HG03460 (cell line): Measurements from ENCODE around the gene ADAMTS17.

ENCODE experiments used
- ATAC-seq: cut with Tn5 transposase; IDR thresholded peaks from one replicate; pipeline ENCODE4 v1.9.1; 2021; ENCODE audit not compliant: unreplicated experiment

ADAMTS17 gene

DNA sequence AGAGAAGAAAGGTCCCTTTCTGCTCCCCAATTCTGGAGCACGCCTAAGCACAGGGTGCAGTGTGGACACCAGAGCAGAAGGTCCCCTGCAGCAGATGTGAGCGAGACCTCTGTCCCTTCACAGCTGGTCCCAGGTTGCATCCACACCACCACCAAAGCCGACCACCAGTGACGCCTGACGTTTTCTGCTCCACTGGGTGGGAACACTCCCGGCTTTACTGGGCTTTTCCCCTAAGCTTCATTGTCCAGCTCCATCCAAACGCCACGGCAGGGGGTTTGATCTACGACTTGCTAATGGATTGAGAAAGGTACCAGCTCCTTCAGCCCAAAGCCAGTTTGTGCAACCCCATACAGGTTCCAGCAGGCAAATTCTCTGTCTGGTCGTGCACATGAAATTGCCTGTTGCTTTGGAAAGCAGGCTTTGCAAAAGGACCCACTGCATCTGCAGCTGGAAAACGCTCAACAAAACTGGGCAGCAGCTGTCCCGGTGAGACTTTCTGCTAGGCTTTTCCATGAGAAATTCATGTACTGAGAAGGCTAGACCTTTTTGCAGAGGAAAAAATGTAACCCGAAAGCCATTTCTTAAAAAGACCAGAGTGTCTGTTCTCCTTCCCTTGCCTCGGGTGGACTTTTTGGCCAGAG is 31.1 kb downstream of the ADAMTS17 start:
- ATAC-seq: no peak

DNA sequence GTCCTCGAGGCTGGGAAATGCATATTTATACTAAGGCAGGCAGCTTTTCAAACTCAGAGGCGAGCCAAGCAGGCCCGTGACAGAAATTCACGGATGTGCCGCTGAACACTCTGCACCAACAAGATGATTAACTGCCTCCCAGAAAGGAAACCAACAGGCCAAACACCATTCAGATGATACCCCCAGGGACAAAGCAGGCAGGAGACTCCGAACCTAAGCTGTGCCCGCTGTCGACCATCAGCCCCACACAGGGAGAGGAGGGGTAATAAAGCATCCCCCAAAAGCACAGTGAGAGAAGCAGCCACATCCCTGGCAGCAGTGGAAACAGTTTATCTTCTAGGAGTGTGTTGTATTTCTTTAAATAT is 31.8 kb downstream of the ADAMTS17 start:
- no peak for ATAC-seq

DNA sequence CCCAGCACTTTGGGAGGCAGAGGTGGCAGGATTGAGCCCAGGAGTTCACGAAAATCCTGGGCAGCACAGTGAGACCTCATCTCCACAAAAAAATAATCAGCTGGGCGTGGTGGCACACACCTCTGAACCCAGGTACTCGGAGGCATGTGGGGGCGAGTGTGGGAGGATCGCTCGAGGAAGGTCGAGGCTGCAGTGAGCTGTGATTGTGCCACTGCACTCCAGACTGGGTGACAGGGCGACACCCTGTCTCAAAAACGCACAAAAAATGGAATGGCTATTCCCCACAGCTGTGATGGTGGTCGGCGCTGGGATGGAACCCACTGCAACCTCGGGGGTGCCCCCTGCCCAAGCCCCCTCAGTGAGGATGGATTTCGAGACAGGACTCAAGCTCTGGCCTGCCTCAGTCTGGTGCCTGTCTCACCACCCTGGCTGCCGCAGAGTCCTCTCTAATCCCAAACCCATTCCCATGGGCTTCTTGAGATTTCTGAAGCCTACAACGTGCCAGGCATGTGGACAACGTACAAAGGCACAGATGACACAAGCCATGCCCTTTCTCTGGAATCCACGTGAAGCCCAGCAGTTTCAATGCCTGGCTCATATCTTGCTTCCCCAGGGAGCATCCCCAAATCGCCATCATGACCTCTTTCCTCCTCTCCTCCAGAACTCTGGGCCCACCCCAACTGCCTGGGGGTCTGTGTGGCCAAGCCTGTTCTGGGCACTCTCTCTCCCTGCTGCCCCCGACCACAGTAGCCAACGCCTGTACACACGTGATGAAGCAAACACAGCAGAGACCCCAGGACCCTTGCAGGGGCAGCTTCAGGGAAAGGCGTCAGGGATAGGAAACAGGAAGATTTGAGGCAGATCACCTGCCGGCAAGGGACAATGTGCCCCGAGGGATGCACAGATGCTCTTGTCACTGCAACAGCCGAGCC is 32.4 kb downstream of the ADAMTS17 start:
- ATAC-seq: no peak

DNA sequence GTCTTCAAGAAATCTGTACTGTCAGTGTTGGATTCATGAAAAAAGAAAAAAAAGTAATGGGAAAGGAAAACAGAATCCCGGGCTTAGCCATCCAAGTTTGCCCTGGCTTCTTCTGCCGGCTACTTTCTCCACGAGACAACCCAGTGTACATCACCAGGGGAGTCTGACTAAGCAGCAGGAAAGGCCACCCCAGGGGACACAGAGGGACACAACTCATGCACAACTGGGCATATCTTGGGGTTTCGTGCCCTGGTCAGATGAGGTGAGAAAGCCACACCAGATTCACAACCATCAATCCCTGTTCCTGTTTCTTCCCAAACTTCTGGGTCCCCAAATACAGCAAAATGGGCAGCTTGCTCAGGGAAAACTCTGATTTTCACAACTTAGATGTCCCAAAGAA is 33.2 kb downstream of the ADAMTS17 start:
- no peak for ATAC-seq

DNA sequence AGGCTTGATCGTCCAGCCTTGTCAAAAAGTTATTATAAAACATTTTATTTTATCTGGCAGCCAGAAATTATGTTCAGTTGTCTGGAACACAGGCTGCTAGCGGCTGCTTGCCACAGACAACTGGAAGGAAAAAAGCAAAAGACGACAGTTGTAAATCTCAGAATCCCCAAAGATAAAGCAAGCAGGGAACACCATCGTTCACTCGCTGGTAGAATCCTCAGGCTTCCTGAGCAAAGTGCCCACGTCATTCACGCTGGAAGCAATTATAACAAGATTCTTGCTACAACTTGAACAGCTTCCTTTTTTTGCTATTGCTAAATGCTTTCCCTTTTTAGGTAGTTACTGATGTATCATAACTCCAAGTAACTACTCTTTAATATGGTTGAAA is 33.6 kb downstream of the ADAMTS17 start:
- no peak for ATAC-seq

DNA sequence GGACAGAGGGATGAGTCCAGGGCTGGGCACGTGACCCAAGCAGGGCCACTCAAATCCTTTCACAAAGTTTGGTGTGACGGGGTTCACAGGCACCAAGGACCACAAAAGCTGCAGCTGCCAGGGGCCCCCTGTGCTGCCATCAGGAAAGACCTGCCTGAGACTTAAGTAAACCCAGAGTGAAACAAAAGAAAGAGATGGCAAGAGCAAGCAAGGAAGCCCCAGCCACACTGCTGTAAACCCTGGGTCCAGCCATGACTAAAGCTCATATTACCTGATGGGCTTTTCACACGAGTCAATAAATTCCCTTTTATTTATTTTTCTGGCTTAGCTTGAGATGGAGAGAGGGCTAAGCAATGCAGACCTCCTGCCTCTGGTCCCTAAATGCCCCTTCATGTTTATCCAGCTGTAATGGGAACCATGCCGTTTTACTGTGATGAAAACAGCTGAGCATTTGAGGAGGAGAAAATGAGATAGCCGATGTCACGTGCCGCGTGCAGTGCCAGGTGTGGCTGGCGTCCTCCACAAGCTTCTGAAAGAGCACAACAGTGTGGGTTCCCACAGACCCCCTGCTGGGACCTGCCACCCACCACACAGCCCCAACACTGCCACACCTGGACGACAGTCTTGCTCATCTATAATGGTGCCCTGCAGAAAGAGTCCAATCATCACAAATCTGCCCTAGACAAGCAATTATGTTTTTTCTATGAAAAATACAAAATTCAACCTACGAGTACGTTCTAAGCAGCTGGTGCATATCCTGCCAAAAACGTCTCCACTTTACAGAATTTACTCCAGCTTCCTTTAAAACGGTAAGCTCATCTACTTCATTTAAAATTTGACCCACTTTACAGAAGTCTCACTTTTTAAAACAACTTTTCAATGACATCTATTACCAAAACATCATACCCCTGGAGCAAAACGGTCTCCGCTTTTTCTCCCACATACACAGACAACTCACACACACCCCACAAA is 34.2 kb downstream of the ADAMTS17 start:
- no peak for ATAC-seq

DNA sequence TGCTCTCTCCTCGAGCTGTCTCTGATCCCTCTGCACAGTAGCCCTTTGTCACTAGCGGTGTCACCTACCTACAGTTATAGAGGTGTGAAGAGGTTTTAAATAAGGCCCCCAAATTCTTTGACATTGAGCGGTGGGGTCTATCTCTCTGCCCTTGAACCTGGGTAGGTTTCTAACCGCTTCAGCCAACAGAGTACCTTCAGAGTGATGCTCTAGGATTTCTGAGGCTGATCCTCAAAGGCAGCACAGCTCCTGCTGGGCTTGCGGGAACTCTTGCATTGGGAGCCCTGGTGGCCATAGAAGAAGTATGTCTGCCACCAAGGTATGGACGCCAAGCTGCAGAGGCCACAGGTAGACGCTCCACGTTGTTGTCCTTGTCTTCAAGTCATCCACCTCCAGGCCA is 35.7 kb downstream of the ADAMTS17 start:
- ATAC-seq: no peak

DNA sequence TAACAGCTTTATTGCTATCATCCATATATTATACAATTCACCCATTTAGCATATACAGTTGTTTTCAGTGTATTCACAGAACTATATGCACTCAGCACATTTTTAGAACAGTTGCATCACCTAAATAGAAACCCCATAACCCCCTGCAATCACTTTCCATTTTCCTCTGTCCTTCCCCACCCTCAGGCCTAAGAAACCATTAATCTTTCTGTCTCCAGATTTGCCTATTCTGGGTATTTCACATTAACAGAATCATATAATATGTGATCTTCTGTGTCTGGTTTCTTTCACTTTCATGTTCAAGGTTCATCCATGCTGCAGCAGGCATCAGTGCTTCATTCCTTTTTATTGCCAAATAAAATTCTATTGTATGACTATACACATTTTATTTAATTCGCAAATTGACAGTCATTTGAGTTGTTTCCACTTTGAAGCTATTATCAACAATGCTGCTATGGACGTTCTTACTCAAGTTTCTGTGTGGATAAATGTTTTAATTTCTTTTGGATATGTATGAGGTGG is 39.8 kb downstream of the ADAMTS17 start:
- ATAC-seq: no peak

DNA sequence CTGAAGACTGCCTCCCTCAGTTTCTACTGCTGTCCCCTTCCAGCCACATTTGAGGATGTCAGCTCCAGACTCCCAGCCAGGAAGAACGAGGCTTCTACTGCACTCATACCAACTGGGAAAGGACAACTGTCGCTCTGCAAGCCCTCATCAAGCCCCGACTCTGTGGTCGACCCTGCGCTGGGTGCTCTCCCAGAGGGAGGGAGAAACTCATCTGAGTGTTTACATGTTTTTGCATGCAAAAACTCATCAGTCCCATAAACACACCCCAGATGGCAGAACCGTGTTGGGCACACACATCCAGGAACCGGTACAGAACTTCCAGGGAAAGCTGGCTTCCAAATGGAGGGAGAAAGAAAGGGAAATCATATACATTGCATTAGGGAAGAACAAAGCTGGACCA is 43.5 kb downstream of the ADAMTS17 start:
- ATAC-seq: no peak

DNA sequence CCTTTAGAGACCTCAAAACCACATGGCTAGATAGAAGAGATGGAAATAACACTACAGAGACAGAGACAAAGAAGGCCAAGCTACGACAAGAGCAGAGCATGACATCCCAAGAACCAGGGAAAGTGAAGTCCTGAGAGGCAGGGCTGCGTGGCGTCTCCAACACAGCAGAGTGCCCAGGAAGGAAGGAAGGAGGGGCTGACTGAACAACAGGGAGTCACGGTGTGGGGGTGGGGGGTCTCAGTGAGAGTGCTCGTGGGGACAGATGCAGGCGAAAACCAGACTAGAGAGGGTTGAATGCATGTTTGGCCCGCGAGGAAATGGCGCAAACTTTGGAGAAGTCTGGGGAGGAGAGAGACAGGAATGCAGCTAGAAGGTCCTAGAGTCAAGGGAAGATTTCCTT is 44.0 kb downstream of the ADAMTS17 start:
- ATAC-seq: no peak

DNA sequence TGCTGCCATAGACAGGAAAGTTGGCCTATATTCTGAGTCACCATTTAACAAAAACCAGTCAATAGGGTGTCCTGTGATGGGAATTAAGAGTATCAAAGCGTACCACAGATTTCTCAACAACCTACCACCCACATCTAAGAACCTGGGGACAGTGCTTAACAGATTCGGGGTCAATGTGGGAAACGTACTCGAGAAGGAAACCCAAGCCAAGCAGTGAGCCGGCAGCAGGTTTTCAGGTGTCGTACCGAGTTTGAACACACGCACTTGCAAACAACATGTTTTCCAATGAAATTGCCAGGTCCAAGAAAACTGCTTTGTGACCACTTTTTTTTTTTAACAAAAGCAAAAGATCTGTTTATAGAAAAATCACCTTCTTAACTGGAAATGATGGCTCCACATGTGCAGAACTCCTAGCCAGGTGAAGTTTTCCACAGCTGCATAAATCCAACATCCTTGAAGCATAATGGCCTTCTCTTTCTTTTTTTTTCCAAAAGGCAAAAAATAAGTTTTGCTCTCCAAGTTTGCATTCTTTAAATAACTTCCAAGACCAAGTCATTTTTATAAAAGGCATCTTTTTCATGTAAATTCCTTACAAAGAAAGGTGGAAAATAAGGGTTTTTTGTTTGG is 45.7 kb downstream of the ADAMTS17 start:
- no peak for ATAC-seq

DNA sequence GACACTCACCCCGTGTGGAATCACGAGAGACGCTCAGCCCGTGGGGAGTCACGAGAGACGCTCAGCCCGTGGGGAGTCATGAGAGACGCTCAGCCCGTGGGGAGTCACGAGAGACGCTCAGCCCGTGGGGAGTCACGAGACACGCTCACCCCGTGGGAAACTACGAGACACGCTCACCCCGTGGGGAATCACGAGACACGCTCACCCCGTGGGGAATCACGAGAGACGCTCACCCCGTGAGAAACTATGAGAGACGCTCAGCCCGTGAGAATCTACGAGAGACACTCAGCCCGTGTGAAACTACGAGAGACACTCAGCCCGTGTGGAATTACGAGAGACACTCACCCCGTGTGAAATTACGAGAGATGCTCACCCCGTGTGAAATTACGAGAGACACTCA is 49.8 kb downstream of the ADAMTS17 start:
- ATAC-seq: no peak

DNA sequence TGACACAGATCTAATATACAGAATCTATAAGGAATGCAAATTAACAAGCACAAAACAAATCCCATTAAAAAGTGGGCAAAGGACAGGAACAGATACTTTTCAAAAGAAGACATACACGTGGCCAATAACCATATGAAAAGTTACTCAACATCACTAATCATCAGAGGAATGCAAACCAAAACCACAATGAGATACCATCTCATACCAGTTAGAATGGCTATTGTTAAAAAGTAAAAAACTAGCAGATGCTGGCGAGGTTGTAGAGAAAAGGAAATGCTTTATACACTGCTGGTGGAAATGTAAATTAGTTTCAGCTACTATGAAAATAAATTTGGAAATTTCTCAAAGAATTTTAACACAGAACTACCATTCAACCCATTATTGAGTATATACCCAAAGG is 50.7 kb downstream of the ADAMTS17 start:
- no peak for ATAC-seq

DNA sequence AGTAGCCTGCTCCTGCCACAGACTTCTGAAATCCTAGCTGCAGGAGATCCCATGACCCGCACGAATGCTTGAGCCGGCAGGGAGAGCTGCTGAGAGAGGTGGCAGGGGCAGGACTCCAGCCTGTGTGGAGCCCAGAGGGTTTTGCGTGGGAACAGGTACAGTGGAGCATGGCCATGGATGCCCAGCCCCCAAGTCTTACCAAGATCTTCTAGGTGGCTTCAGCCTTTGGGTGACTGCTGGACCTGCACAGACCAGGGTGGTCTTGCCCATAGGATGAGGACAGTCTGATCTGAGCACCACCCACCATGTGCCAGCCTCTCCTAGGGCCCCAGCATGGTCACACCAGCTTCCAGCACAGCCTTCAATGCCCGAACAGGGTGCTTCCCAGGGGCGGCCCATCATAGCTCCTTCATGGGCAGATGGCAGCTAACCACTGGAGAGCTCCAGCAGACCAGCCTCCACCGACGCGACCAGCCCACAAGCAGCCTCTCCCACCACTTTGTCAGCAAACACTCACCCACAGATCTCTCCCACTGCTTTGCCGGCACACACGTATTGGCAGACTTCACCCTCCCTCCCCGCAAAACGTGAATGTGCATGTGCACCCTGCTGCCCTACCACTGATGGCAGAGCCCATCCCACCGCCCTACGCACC is 56.0 kb downstream of the ADAMTS17 start:
- ATAC-seq: no peak

DNA sequence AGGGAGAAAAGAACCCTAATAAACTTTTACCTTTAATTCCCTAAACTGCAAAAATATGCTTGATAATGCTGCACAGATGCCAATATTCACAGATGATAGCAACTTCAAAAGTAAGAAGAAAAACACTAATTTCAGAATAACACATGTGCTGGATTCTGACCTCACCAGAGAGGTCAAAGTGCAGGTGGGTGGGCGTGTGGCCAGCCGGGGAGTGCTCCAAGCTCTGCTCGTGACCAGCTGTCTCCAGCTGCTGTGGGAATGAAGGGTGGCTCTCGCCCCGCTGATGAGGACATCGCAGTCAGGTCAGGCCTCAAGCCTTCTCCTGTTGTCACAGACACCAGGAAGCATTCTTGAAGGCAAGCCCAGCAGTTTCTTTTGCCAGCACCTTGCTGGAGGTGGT is 57.1 kb downstream of the ADAMTS17 start:
- ATAC-seq: no peak

DNA sequence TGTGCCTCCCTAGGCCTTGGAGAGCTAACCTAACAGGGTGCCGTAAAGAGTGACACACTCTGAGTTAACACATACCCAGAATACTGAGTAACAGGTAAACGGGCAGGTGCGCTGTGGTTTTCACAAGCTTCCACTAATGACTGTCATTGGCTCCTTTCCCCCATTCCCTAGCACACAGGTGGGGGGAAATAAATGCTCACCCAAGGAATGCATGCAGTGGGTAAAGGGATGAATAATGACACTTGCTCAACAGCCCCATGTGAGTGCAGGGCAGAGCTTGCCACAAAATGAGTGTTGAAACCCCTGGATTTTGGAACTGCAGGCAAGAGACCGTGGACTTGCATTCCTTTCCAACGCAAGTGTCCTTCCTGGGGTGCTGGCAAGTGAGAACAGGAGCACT is 57.6 kb downstream of the ADAMTS17 start:
- ATAC-seq: no peak

DNA sequence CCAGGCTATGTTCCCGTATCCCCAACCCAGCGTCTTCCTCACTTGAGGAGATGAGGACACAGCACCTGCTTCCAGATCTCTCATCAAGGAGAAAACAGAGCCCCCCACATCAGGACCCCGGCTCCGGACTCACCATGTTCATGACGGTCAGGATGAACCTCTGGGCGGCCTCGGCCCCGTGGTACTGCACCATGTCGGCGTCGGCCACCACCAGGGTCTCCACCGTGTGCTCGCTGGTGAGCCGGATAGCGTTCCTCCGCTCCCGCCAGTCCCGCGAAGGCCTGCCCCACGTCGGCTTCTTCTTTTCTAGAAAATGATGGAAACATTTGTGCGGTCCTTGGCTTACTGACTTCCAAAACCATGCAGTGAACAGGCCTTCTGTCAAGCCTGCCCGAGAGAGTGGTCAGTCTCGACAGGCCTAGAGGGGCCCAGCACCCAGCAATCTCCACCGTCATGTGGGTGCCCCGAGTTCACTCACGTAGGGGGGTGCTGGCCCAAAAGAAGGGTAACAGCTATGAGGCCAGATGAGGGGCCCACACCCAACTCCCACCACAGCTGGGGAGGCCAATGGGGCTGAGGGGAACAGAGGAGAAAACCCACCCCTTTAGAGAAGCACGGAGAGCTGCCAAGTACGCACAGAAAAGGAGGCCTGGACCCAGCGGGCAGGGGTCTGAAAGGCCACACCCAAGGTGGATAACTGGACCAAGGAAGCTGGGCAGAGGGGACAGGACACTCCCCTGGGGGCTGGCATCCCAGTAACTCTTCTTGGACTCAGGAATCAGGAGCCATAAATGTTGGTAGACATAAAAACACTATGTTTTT is 60.5 kb downstream of the ADAMTS17 start:
- no peak for ATAC-seq

DNA sequence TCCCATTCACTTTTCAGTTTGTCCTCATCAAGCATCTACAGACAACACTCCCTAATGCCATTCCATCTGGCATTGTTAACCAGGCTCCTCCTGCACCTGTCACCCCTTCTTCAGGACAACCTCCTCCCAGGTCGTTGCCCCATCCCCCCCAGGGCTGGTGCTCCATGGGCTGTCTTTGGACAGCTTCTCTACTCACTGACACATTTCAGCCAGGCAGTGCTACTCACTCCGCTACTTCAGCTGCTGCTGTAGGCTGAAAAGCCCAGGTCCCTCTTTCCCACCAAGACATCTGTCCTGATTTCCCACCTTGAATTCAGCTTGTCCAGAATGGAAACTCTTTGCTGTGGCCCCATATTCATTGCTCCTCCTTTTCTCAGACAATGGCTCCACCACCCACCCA is 61.9 kb downstream of the ADAMTS17 start:
- ATAC-seq: no peak

DNA sequence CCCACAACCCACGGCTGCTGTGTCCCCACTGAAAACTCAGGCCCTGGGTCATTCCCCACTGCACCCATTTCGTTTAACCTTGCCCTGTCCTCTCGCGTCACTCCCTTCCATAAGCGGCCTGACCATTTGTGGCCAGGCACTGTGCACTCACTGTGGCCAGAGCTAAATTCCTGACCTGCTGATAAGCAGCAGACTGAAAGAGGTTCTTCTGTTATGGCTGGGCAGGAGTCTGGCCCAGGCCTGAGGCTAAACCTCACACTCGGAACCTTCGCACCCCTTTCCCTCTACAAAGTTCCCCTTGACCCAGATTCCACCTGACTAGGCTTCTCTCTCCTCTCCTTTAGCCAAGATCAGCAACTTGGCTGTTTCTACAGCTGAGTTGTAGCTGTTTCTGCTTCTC is 62.3 kb downstream of the ADAMTS17 start:
- ATAC-seq: no peak
